HG02798 (cell line): ENCODE data around the gene GSDME.

ENCODE experiments used
- ATAC-seq: cut with Tn5 transposase; IDR thresholded peaks from one replicate; pipeline ENCODE4 v1.9.1; 2021; ENCODE audit warnings: mild to moderate bottlenecking; ENCODE audit not compliant: unreplicated experiment, poor library complexity

GSDME gene

GRCh38 chr7:24777806-24778205, 20.5 kb upstream of the GSDME start:
- ATAC-seq = no peak

GRCh38 chr7:24773646-24774045, 16.4 kb upstream of the GSDME start:
- no peak for ATAC-seq

GRCh38 chr7:24769851-24770250, 12.6 kb upstream of the GSDME start:
- ATAC-seq = no peak

GRCh38 chr7:24769014-24769830, 12.0 kb upstream of the GSDME start:
- no peak for ATAC-seq

GRCh38 chr7:24767878-24768569, 10.8 kb upstream of the GSDME start:
- ATAC-seq = no peak

GRCh38 chr7:24764972-24765744, 7.9 kb upstream of the GSDME start:
- ATAC-seq = no peak

GRCh38 chr7:24764011-24764410, 6.7 kb upstream of the GSDME start:
- no peak for ATAC-seq

- ATAC-seq = no peak
Observed at GRCh38 chr7:24763303-24763901, 6.1 kb upstream of the GSDME start.

- ATAC-seq = no peak
Observed at GRCh38 chr7:24762771-24763170, 5.5 kb upstream of the GSDME start.

GRCh38 chr7:24760968-24761367, 3.7 kb upstream of the GSDME start:
- no peak for ATAC-seq

GRCh38 chr7:24756545-24757352, 515 bp downstream of the GSDME start:
- ATAC-seq = no peak

GRCh38 chr7:24755541-24756407, 1.5 kb downstream of the GSDME start:
- peak; percentile 68 for ATAC-seq

GRCh38 chr7:24754906-24755506, 2.3 kb downstream of the GSDME start:
- ATAC-seq = no peak

- no peak for ATAC-seq
Observed at GRCh38 chr7:24752073-24752800, 5.0 kb downstream of the GSDME start.

GRCh38 chr7:24751484-24751883, 5.8 kb downstream of the GSDME start:
- no peak for ATAC-seq

- no peak for ATAC-seq
Observed at GRCh38 chr7:24750441-24751055, 6.7 kb downstream of the GSDME start.

- ATAC-seq = no peak
Observed at GRCh38 chr7:24748521-24748920, 8.7 kb downstream of the GSDME start.
